A172 (cell line): Measurements from ENCODE around the gene HPX. TPM values are rescaled to one million over a fixed set of nuclear protein-coding genes. Genes with fewer than 3 reads are reported as not detected.

Source experiments
- DNase-seq: peaks from one replicate; pipeline ENCODE4 v3.0.0-alpha.2; 2015; ENCODE audit warnings: low spot score
- total RNA-seq: library from RNA; depleted of rRNA; stranded (reverse); fragments of >200 nt; shearing (Covaris generic); gene quantifications from 2 replicates; pipeline ENCODE4 v1.2.3, GENCODE V29; 2014

HPX gene
- total RNA-seq, 1 experiment from 2014 or later: 0.74 TPM

DNA sequence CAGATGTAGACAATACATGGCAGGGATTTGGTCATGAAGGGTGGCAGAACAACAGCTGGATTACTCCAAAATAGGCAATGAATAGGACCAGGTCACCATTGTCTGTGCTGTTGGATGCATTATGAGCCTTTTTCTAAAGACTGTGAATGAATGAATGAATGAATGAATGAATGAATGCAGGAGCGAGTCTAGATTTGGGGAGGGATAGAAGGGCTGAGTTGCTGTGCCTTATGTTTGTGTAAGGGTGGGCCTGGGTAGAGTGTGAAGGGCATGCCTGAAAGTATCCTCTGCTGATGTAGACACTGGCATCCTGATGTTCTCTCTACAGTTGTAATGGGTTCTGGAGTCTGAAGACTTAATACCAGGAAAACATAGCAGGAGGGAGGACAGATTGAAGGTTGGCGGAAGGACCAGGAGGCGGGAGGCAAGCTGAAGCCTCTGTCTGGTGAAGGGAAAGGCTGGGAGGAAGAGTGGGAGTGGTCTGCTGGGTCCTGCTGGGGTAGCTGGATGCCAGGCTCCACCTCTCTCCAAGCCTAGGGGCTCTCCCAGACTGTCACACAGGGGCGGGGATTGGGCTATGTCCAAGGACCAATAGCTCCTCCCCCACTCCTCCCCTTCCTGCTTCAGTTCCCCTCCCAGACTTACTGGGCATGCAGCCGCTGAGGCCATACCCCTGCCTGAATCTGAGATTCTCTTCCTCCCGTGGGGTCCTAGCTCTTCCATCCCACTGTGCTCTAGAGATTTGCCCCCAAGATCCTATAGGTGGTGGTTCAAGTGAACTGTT is 28.1 kb upstream of the HPX start:
- peak; percentile 73 for DNase-seq

DNA sequence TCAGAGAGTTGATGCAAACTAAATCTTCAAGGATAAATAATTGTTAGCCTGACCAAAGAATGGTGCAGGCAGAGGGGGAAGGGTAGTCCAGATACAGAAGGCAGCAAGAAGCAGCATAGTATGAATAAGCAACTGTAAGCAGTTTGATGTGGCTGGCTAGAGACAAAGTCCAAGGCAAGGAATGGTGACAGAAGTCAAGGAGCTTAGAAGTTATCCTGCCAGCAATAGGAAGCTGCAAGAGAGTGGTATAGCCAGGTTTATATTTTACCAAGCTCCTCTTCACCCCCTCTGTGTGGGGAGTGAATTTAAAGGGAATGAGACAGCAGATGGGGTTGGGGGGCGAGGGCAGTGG is 18.3 kb upstream of the HPX start:
- no peak for DNase-seq

- DNase-seq: no peak
These were observed 17.7 kb upstream of the HPX start for GRCh38 chr11:6458352-6459098.

DNA sequence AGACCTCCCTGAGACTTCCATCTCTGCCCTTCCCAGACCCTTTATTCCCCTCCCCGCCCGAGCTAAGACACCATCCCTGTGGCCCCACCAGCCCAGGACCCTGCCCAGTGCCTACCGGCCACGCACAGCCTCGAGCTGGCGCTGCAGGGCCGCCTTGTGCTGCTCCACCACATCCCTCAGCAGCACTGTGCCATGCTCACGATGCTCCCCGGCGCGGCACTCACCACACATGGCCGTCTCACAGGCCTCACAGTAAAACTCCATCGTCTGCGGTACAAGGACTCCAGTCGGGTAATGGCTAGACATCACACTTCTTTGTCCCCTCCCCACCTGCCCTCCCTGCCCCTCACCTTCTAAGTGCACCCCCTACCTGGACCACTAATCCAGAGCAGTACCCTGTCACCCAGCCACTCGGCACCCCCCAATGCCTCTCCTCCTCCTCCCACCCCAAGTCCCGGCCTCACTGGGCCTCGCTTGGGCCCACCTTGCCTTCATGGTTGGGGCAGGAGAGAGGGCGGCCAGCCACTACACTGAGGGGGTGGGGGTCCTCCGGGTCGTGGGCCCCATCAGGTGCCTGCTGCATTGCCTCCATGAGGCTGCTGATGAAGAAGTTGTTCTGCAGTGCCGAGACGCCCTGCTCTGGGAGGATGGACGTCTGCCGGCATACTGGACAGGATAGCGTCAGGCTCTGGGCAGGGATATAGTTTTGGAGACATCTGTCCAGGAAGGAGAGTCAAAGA is 17.0 kb upstream of the HPX start:
- DNase-seq: no peak

- DNase-seq: no peak
These were observed 15.7 kb upstream of the HPX start for GRCh38 chr11:6456361-6457073.

DNA sequence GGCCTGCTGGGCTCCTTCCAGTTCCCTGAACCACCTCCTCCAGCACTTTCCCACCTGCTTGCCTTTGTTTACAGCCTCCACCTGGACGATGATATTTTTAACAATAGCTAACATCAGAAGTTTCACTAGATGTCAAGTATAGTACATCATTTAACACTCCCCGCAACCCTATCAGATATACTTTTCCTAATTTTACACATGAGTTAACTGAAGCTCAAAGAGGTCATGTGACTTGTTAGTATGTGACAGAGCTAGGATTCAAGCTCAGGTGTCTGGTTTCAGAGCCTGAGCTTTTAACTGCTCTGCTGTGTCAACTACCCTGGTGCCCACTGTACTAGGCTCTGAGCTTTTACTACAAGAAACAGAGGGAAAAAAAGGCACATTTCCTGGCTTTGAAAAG is 14.3 kb upstream of the HPX start:
- no peak for DNase-seq

DNA sequence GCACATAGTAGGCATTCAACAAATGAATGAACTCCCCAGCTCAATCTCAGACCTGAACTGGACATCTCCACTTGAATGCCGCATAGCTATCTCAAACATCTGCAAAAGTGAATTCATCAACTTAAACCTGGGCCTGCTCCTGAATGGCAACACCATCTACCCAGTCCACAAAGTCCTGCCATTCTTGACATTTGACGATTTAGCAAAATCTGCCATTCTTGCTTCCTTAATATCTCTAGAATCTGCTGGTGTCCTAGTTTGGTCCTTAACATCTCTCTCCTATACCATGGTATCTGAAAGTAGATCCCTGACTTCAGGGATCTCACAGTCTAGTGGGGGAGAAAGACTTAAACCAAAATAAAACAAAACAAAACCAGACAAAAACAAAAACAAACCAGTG is 12.4 kb upstream of the HPX start:
- DNase-seq: no peak

DNA sequence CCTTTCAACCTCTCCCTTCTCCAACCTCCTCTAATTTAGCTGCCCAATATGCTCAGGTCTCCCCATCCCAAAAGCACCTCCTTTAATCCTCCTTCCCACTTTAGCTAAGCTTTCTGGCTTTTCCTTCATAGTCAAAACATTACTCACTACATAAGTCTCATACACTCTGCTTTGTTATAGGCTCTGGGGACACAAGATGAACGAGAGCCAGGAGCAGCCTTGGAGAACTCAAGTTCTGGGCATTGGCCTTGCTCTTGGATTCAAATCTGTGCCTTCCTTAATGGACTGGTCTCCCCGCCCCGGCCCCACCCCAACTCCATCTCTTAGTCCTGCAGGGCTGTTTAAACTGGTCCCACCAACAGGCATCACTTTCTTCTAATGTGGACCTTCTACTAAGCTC is 11.4 kb upstream of the HPX start:
- DNase-seq: no peak

DNA sequence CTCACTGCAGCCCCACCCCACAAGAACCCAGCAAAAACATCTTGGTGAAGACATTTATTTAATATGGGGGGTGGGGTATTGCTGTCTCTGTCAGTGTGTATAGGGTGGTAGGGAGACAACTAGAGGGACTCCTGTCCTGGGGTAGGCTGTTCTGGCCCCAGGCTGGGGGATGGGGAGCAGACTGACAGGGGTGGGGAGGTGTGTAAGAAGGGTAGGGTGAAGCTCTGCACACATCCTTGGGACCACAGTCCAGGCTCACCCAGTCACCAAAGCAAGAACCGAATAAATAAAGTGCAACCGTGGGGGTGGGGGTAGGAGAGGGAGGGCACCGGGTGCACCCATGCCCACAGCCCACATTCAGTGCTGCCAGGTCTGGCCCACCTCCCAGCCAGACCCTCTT is 7.8 kb upstream of the HPX start:
- DNase-seq: no peak

DNA sequence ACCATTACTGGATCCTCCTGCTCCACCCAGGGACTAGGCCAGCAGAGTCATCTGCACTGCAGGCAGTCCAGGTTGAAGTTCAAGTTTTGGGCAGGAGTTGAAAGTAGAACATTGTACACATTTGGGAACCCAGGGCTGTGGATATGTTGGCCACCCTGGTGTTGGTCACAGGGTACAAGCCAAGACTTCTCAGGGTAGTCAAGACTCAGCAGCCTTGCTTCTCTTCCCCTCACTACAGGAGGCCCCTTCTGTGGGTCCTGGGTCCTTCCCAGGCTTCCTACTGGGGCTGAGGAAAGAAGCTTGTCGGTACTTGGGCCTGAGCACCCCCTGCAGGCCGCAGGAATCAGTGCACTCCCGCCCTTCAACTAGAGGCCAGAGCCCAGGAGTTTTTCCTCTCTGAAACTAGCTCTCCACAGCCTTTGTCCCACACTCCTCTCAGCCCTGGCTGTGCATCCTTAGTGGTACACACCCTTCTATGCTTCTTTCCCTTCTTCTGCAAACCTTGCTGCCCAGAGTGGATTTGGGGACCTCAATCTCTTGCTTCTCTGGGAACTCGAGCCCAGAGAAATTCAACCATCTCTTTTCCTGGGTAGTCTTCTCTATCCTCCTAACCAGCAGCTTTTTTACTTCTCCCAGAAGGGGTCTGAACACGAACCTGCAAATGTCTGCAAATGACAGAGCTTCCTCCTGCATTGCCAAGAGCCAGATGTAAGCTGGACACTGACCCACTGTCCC is 2.6 kb upstream of the HPX start:
- DNase-seq: peak; percentile 47

DNA sequence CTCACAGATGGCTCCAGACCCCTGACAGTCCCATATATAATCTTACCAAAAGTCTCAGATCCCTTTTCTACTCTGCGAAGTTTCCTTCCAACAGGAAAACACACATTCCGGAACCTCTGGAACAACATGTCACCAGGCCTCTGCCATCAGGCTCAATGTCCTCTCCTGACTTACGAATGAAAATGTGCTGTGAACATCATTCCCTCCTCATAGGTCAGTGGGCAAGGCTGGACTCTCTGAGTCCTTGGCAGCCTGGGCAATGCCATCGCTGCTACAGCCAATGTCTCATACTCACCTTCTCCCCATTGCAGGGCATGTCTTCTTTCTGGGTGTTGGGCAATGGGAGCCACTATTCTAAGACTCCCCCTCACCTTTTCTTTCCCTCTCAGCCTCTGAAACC is 1.7 kb upstream of the HPX start:
- no peak for DNase-seq

- DNase-seq: peak; percentile 45
These were observed 1.7 kb downstream of the HPX start for GRCh38 chr11:6438979-6439571.

DNA sequence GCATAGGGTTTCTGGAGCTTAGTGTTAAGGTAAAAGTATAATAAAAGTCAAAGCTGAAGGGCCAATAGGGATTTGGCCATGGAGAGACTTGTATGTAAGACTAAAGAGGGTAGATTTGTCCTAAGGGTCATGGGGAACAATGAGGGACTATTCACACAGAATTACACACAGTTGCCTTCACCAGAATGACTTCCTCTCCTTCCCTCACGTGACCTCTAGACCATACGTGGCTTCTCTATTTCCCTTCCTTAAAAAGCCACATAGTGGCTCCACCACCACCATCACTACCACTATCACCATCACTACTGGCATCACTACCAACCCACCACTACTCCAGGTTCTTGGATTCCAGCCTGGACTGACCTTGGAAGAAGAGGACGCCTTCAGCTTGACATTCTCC is 2.8 kb downstream of the HPX start:
- DNase-seq: no peak

- DNase-seq: no peak
These were observed 3.4 kb downstream of the HPX start for GRCh38 chr11:6437423-6437822.

- DNase-seq: no peak
These were observed 6.7 kb downstream of the HPX start for GRCh38 chr11:6433998-6434660.

DNA sequence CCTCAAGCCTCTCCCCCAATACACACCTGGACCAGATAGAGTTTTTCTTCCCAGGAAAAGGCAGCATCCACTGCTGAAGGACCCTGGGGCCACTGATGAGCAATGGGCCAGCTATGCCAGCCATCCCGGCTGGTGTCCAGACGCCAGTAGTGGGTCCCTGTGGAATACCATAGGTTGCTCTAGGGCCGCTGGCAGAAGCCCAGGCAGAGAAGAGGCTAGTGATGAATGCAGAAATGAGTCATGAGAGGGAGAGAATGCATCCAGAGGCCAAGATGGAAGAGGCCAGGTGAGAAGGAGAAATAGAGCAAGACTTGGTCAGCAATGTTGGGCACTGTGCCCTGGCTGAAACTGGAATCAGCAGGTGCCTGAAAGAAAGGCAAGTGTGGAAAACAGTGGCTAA is 8.9 kb downstream of the HPX start:
- DNase-seq: peak; percentile 98

DNA sequence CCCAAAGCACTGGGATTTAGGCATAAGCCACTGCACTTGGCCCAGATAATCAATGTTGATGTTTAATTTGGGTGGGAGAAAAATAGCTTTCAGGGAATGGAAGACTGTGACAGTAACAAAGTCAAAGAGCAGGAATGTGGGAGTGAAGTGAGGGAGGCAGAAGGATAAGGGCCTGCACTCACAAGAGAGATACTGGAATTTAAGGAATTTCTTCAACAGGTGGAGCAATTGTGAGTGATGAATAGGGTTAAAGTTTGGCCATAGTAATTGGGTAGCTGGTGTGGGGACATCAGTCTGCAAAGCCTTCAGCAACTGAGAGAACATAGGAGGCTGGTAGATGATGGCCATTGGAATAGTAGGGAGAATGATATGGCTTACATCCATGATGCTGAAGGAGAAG is 13.3 kb downstream of the HPX start:
- DNase-seq: no peak

DNA sequence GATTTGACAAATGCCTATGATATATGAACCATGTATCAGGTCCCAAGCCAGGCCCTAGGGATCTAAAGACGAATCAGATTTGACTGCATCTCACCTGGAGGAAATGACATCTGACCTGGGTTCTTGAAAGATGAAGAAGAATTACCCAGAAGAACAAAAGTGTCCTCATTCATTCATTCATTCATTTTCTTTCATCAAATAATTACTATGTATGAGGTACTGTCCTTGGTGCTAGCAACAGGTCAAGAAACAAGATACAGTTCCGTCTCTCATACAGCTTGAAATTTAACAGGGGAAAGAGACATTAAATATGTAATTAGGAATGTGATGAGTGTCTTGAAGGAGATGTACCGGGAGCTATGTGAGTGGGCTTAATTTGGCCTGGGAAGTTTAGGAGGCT is 20.1 kb downstream of the HPX start:
- no peak for DNase-seq

- DNase-seq: no peak
These were observed 21.7 kb downstream of the HPX start, which contains the start of gene APBB1 for GRCh38 chr11:6419009-6419631. Gene APBB1, minus strand, starts transcription at chr11:6419094. Its CDS starts 7,747 bp downstream, at chr11:6411347.

DNA sequence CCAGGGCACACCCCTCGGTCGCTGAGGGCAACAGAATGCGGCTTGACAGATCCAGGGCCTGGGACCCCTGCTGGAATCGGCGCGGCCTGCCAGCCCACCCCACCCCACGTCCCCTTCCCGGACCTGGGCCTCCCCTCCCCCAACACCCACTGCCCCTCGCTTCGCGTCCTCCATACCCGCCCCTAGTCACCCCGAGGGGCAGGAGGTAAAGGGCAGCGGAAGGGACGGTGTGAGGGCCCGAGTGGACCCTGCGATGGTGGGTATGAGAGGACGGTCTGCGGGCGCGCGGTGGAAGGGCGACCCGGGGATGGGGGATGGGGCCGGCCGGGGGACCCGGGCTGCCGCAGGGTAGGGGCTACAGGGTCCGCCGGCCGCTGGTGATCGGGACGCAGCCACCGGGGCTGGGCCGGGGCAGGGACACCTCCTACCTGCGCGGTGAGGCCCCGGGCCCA is 22.2 kb downstream of the HPX start:
- no peak for DNase-seq
